Kidney capillary endothelial cell (primary cell): ENCODE measurements around the gene FIG4.
"Not testable (repeated sequence)": the region's sequence is repeated elsewhere in the genome, so short reads cannot be mapped to it uniquely, and the experiment has no call there.

ENCODE experiments used
- DNase-seq: peaks from one replicate; pipeline ENCODE4 v3.0.0-alpha.2; 2018; ENCODE audit warnings: low spot score

FIG4 gene

DNA sequence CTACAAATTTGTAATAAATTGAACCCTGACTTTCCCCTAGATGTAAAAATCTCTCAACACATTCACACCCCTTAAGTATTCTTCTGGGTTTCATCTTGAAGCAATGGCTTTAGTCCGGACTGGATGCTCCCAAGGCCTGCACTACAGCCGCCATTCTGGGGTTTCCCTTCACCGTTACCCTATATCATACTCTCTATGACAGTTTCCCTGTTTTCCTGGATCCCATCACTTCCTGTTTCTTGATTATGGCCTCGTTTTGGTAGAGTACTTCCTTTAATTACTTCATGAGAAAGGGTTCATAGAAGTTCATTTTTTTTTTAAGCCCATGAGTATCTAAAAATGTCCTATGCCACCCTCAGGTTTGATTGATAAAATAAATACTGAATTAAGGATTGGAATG is 11.7 kb downstream of the FIG4 start:
- no peak for DNase-seq

DNA sequence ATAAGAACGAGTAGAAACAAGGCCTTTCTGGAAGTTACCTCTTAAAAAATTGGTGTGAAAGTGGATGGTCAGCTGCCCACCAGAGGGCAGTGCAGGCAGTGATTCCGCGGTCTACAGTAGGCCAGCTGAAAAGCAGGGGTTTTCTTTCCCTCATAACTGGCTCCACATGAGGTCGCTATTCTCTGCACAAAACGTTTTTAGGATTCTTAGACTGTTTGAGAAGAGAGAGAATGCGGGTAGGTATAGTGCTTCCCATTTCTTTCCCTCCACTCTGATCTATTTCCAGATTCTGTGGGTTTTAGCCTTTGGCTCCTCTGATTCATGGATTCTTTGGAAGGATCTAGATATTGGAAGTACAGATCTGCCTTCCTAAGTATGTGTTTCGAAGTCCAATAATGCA is 14.2 kb downstream of the FIG4 start:
- peak; percentile 82 for DNase-seq

DNA sequence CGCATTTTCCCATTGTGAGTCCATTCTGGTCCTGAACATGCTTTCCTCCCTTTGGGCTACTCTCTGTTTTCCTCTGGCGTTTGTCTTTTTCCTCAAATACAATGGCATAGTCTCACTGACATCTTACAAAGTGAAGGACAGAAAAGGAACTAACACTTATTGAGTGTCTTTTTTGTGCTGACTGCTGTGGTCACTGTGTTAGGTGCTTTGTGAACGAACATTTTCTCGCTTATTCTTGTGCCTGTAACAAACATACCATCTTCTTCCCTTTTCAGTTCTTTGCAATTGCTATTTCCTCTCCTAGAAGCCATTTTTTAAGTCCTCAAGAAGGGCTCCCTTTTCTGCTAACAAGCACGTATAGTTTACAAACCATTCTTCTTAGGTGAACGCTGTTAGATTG is 15.4 kb downstream of the FIG4 start:
- no peak for DNase-seq

DNA sequence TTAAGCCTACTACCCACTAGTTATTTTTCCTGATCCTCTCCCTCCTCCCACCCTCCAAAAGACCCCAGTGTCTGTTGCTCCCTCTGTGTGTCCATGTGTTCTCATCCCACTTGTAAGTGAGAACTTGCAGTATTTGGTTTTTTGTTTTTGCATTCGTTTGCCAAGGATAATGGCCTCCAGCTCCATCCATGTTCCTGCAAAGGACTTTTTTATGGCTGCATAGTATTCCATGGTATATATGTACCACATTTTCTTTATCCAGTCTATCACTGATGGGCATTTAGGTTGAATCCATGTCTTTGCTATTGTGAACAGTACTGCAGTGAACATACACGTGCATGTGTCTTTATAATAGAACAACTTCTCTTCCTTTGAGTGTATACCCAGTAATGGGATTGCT is 17.0 kb downstream of the FIG4 start:
- DNase-seq: not testable (repeated sequence)

DNA sequence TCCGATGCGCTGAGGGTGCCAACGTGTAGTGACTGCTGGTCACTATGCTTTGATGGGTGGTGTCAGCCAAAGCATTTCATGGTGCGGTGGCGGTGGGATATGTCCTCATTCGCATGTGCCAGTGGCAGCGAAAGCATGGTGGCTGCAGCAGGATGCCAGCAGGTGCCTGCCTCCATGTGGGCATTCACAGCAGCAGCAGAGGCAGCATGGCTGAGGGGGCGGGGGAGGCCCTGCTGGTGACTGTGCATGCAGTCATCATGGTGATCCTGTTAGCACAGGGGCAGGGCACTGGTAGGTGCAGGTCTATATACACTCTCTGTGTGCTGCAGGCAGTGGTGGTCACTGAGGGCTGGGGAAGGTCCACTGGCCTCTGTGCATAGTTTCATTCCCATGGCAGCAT is 22.0 kb downstream of the FIG4 start:
- DNase-seq: no peak

DNA sequence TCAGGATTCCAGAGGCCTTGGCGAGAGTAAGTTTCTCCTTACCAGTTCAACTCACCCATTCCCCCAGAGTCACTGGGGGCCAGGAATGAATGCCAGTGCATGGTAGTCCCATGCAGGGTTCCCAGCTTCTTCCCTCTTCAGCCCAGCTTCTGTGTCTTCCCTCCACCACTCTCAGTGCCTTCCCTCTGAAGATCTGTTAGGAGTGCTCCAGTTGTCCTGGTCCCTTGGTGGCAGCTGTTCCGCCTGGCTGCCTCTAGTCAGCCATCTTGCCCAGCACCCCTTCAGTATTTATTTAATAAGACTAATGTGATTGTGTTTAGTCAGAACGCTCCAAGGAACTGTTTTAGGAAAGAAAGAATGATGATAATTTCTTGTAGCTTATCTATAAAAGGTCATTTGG is 23.1 kb downstream of the FIG4 start:
- DNase-seq: no peak

DNA sequence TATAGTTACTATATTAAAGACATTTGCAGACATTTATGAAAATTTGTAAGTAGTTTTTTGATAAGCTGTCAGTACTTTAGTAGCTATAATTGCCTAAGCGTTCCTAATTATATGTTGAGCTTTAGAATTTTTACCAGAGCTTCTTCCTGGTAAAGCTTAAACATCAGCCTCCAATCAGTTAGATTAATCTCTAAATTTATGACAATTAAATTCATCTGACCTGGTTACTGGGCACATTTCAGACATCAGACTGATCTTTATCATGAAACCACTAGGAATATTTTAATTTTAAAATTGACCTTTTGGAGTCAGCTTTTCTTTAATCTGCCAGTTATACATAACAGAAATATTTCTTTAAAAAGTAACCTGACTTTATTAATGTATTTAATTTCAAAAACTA is 23.5 kb downstream of the FIG4 start:
- no peak for DNase-seq

DNA sequence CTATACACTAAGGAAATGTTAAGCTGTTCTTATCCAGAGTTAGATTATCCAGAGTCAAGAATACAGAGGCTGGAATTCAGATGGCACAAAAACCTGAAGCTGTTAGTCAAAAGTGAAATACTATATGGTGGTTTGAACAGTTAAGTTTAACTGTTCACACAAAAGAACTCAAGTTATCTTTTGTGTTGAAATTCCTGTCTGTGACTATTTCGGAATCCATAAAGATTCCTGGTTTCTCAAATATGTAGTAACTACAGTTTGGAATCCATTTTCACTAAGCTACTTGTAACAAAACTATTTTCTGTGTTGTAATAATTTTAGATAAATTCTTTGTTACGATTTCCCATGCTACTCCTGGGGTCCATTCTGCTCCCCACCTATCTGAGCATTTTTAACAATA is 24.5 kb downstream of the FIG4 start:
- DNase-seq: no peak

DNA sequence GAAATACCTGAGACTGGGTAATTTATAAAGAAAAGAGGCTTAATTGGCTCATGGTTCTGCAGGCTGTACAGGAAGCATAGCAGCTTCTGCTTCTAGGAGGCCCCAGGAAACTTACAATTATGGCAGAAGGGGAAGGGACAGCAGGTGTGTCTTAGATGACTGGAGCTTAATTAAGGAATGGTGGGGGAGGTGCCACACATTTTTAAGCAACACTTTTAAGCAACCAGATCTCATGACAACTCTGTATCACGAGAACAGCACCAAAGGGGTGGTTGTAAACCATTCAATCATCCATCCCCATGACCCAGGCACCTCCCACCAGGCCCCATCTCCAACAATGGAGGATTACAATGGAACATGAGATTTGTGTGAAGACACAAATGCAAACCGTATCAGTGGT is 26.9 kb downstream of the FIG4 start:
- no peak for DNase-seq

DNA sequence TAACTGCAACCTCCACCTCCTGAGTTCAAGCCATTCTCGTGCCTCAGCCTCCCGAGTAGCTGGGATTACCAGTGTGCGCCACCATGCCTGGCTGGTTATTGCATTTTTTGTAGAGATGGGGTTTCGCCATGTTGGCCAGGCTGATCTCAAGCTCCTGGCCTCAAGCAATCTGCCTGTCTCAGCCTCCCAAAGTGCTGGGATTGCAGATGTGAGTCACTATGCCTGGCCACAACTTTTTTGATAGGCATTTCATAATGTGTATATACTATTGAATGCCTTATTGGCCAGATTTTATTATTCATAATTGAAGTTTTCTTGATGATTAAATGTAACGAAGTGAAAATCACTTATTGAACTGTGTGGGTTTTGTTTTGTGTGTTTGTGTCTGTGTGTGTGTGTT is 27.9 kb downstream of the FIG4 start:
- DNase-seq: no peak

DNA sequence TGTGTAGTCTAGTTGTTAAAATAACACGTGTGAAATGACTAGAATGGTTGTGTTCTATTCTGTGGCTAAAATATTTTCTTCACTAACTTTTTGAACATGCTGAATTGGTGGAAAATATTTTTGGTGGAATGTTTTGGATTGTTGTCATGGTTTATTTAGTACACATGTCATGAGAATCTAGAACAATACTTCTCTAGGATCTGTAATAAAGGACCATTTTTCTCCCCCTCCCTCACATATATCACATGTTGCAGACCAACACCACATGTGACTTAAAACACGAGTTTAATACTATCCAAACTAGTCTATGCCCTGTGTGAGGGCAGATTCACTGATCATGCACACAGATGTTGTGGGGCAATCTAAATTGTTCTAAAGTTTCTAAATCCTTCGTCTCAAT is 29.2 kb downstream of the FIG4 start:
- no peak for DNase-seq

DNA sequence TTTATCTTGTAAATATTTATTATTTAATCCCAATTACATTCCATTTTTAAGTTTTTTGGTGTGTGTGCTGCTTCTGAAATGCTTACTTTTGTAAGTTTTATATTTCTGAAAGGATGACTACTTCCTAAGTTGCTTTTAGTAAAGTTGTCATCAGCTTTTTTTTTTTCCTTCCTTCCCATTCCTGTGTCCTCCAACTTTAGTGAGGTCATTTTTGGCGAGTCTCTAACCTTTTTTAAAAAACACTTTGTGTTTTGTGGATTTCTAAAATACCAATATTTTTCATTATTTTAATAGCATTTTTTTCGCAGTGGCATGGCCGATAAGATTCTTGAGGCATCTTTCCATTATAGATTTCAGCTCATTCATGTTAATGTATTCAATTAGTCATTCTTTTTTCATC is 30.9 kb downstream of the FIG4 start:
- no peak for DNase-seq

DNA sequence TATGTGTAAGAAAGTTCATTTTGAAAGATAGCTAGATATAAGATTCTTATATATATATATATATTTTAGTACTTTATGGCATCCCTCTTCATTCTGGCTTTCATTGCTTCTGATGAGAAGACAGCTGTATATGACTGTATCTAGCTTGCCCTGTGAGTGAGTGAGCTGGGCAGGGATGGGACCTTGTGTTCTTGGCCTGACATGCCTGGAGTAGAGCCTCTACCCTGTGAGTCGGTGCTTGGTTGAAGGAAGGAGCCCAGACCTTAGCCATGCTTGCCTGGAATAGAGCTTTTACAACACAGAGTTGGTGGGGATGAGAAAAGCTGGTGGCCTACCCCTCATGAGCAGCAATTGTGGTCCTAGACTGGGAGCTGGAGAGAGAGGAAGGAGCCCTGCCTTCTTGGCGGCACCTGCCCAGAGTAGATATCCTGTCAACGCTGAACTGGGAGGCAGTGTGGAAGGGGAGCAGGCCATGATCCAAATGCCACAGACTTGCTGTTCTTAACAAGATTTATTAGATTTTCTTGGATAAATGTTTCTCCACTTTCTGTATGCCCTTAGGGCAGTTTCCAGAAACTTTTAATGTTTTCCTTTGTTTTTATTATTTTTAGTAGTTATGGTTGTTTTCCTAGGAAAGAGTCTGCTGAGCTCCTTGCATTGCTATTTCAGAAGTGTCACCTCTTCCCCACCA is 31.6 kb downstream of the FIG4 start:
- no peak for DNase-seq

DNA sequence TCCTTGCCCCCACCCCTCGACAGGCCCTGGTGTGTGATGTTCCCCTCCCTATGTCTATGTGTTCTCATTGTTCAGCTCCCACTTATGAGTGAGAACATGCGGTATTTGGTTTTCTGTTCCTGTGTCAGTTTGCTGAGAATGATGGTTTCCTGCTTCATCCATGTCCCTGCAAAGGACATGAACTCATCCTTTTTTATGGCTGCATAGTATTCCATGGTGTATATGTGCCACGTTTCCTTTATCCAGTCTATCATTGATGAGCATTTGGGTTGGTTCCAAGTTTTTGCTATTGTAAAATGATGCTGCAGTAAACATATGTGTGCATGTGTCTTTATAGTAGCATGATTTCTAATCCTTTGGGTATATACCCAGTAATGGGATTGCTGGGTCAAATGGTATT is 34.2 kb downstream of the FIG4 start:
- DNase-seq: not testable (repeated sequence)

DNA sequence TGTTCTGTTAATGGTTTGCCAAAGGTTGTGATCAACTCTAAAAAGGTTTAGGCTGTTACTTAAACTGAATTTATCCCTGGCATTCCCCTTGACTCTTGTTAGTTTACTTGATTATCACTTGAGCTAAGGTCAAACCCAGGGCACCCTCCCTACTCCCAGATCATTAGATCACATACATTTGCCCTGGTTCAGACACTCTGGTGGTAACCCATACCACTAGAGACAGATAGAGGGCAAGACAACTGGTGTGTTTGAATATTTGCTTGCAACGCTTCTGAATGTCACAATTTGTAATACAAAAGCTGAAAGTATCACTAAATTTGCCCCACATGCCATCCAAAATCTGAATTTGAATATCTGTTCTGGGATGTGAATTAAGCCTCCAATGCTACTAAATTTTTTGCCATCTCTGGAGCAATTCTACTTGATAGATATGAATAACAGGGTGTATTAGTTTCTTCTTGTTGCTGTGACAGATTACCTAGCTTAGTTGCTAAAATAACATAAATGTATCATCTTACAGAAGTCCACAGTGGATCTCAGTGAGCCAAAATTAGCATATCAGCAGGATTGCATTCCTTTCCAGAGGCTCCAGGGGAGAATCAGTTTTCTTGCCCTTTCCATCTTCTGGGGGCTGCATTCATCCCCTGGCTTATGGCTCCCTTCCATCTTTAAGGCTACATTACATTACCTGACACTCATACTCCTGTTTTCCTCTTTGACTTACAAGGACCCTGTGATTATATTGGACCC is 45.4 kb downstream of the FIG4 start:
- no peak for DNase-seq

DNA sequence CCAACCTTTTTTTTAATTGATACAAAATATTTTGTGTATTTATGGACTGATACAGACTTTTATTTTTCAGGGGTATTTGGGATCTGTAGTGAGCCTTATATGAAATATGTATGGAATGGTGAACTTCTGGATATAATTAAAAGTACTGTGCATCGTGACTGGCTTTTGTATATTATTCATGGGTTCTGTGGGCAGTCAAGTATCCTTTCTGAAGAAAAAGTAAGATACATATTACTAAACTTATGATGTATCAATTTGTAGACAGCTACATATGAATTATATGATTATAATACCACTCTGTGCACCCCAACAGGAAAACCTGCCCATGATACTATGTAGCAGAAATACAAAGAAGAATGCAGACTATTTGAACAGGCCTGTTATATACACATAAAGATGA is 47.2 kb downstream of the FIG4 start:
- no peak for DNase-seq

DNA sequence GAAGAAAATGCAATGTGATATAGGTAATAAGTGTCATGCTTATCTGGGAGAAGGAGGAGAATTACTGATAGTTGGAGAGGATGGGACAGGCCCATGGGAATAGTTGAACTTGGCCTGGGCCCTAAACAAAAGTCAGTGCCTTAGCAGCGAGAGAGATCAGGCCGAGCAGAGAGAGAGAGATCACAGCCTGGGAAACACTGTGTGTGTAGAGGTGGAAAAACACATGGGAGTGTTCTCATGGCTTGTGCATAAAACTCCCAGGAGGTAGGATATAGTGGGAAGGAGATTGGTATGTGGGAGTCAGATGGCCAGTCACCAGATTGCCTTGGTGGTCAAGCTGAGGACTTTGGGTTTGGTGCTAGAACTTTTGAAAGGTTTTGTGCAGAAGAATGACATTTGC is 47.6 kb downstream of the FIG4 start:
- no peak for DNase-seq

DNA sequence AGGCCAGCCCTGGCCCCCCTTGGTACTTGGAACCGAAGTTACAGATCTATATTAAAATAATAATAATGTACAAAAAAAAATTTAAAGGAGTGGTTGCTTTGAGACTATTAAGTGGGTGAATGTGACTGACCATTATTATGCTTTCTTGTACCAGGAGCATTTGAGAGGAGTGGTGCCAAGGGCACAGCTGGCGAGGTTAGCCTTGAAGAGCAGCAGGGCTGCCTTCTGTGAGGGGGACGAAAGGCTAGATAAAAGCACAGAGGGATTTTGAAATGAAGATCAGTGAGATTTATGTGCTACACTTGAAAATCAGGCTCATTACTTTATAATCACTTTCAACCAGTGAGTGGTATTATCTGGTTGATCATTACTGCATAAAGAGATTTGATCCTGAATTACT is 48.6 kb downstream of the FIG4 start:
- no peak for DNase-seq

DNA sequence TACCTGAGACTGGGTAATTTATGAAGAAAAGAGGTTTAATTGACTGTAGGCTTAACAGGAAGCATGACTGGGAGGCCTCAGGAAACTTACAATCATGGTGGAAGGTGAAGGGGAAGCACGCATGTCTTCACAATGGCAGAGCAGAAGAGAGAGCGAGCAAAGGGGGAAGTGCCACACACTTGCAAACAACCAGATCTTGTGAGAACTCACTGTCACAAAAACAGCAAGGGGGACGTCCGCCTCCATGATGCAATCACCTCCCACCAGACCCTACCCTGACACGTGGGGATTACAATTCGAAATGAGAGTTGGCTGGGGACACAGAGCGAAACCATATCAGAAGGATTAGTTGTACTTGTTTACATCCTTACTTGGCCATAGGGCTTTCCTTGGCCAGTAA is 49.7 kb downstream of the FIG4 start:
- no peak for DNase-seq

DNA sequence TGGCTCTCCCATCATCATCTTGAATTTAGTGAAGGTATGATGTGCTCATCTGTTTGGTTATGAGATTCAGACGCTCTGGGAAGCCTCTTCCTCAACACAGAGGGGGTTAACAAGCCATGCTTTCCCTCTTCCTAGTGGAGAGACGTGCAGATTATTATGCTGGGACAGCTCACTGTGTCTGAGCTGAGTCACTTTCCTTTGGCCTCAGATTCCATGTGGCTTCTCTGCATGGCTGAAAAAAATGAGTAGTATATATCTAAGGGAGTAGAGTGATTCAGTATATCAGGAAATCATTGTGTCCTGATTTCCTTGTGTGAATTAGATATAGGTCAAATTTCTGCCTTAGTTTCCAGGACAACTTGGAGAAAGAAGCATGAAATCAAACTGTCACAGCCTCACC is 52.6 kb downstream of the FIG4 start:
- peak; percentile 77 for DNase-seq

DNA sequence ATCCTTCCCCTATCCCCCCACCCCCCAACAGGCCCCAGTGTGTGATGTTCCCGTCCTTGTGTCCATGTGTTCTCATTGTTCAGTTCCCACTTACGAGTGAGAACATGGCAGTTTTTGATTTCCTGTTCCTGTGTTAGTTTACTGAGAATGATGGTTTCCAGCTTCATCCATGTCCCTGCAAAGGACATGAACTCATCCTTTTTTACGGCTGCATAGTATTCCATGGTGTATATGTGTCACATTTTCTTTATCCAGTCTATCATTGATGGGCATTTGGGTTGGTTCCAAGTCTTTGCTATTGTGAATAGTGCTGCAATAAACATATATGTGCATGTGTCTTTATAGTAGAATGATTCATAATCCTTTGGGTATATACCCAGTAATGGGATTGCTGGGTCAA is 53.7 kb downstream of the FIG4 start:
- not testable (repeated sequence) for DNase-seq

DNA sequence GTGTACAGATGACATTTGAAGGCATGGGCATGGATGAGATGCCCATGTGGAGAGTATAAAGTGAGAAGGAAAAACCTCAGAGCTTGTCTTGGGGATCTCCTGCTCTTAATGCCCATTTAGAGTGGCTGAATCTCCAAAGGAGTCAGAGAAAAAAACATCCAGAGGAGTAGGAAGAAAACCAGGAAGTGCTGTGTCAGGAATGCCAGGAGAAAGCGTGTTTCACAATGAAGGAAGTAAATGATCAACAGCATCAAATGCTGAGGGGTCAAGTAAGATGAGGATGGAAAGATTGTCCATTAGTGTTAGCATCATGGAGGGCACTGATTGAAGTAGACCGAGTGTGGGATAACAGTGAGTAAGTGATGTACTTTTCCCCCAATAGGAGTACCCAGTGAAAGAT is 56.1 kb downstream of the FIG4 start:
- DNase-seq: no peak

DNA sequence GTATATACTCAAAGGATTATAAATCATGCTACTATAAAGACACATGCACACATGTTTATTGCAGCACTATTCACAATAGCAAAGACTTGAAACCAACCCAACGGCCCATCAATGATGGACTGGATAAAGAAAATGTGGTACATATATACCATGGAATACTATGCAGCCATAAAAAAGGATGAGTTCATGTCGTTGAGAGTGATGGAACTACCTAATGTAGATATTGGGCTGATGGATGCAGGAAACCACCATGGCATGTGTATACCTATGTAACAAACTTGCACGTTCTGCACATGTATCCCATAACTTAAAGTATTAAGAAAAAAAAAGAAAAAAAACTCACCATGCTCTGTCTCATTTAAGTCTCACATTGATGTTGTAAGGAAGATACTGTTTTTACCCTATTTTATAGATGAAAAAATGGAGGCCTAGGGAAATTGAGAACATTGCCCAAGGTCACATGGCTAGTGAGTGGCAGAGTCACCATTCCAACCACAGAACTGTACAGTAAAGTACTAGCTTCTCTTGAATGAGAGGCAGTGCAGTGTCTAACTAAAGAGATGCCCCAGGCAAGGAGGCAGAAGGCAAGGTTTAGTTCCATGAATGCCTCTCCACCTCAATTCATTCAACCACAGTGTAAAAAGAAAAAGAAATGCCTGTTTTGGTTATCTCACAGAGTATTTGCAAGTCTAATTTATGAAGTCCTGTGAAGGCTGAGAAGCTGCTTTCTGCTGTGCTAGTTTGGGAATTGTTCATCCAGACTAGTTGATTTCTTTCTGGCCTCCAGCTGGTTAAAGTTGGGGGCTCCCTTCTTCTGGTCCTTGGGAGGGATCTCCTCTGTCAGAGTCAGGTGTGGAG is 68.2 kb downstream of the FIG4 start:
- no peak for DNase-seq
